ENCODE measurements around the gene MYO5C.
"Not testable (repeated sequence)": the region's sequence is repeated elsewhere in the genome, so short reads cannot be mapped to it uniquely, and the experiment has no call there.

DNA sequence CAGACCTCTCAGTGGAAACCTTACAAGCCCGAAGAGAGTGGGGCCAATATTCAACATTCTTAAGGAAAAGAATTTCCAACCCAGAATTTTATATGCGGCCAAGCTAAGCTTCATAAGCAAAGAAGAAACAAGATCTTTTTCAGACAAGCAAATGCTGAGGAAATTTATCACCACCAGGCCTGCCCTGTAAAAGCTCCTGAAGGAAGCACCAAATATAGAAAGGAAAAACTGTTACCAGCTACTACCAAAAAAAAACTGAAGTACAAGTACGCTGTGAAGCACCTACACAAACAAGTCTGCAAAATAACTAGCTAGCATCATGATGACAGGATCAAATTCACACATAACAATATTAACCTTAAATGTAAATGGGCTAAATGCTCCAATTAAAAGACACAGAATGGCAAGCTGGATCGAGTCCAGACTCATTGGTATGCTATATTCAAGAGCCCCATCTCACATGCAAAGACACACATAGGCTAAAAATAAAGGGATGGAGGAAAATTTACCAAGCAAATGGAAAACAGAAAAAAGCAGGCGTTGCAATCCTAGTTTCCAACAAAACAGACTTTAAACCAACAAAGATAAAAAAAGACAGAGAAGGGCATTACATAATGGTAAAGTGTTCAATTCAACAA is 130.0 kb downstream of the MYO5C start:
- TF ChIP-seq, protein P1, sequence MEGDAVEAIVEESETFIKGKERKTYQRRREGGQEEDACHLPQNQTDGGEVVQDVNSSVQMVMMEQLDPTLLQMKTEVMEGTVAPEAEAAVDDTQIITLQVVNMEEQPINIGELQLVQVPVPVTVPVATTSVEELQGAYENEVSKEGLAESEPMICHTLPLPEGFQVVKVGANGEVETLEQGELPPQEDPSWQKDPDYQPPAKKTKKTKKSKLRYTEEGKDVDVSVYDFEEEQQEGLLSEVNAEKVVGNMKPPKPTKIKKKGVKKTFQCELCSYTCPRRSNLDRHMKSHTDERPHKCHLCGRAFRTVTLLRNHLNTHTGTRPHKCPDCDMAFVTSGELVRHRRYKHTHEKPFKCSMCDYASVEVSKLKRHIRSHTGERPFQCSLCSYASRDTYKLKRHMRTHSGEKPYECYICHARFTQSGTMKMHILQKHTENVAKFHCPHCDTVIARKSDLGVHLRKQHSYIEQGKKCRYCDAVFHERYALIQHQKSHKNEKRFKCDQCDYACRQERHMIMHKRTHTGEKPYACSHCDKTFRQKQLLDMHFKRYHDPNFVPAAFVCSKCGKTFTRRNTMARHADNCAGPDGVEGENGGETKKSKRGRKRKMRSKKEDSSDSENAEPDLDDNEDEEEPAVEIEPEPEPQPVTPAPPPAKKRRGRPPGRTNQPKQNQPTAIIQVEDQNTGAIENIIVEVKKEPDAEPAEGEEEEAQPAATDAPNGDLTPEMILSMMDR (IDR thresholded peaks at IDR 0.05): not testable (repeated sequence)
- TF ChIP-seq POLR2AphosphoS5 (IDR thresholded peaks at IDR 0.05); POLR2A (IDR thresholded peaks at IDR 0.05; ENCODE audit: low read depth); EP300 (IDR thresholded peaks at IDR 0.05): not testable (repeated sequence)
